ENCODE measurements around the gene SPO11. TPM values are rescaled to one million over a fixed set of nuclear protein-coding genes. Genes with fewer than 3 reads are reported as not detected.

The SPO11 gene
- total and polyA plus RNA-seq, 10 of the 15 experiments (the other 5 are each of a cell fraction or from before 2014, with no cell fraction given): not detected

DNA sequence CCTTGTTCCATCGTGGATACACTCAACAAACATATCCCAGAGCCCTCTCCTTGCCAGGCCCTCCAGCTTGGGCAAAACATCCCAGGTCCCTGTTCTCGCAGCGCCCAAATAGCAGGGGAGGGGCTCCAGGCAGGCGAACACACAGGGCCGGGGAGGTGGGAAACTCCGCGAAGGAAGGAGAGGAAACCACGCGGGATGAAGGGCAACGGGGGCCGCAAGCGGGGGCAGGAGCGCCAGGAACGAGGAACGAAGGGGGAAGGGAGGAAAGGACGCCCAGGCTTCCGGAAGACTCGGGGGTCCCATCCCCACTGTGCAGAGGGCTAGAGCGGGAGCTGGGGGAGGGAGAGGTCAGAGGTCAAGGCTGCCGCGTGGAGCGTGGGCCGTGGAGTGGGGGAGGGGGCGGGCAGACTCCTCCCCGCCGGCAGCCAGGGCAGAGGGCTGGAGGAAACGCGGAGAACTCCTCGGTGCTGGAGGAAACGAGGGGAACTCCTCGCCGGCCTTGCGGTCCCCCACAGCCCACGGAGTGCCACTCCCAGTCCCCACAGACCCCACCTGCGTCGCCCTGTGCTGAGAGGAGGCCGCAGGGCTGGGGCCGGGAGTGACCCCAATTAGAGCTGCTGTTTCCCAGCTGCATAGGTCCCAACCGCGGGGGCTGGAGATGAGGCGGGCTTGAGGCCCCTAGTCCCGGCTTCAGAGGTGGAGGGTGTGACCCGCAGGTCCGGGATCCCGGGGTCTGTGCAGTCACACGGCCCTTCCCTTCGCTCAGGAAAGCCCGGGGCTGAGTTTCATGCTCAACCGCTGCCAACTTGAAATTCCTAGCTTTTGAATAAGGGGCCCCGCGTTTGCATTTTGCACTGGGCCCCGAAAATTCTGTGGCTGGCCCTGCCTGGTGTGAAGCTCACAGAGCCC lies 60.3 kb downstream of the SPO11 start (continued):
- TF ChIP-seq EGR1 (IDR thresholded peaks at IDR 0.05; ENCODE audit: borderline replicate concordance in 1 of 2, low read depth in 2 of 2, low read length in 2 of 2): peak in 1 of 2 experiments; percentile 84; a peak in 2 of 3 replicates
- TF ChIP-seq SMARCA5 (IDR thresholded peaks at IDR 0.05): 0 out of 2 replicates have a peak, but pooled peaks have one; percentile 51
- TF ChIP-seq SRF (IDR thresholded peaks at IDR 0.05; ENCODE audit: low read depth in 2 of 2, low read length in 2 of 2): 0 out of 4 replicates have a peak, but pooled peaks of 1 of the 2 experiments have one; percentile 13
- TF ChIP-seq, protein P1, sequence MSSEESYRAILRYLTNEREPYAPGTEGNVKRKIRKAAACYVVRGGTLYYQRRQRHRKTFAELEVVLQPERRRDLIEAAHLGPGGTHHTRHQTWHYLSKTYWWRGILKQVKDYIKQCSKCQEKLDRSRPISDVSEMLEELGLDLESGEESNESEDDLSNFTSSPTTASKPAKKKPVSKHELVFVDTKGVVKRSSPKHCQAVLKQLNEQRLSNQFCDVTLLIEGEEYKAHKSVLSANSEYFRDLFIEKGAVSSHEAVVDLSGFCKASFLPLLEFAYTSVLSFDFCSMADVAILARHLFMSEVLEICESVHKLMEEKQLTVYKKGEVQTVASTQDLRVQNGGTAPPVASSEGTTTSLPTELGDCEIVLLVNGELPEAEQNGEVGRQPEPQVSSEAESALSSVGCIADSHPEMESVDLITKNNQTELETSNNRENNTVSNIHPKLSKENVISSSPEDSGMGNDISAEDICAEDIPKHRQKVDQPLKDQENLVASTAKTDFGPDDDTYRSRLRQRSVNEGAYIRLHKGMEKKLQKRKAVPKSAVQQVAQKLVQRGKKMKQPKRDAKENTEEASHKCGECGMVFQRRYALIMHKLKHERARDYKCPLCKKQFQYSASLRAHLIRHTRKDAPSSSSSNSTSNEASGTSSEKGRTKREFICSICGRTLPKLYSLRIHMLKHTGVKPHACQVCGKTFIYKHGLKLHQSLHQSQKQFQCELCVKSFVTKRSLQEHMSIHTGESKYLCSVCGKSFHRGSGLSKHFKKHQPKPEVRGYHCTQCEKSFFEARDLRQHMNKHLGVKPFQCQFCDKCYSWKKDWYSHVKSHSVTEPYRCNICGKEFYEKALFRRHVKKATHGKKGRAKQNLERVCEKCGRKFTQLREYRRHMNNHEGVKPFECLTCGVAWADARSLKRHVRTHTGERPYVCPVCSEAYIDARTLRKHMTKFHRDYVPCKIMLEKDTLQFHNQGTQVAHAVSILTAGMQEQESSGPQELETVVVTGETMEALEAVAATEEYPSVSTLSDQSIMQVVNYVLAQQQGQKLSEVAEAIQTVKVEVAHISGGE (CRISPR knock-in tag; IDR thresholded peaks at IDR 0.05): no peak
- TF ChIP-seq FOS (IDR thresholded peaks at IDR 0.05; ENCODE audit: borderline replicate concordance, extremely low read depth, insufficient read length): no peak
- TF ChIP-seq, protein P2, sequence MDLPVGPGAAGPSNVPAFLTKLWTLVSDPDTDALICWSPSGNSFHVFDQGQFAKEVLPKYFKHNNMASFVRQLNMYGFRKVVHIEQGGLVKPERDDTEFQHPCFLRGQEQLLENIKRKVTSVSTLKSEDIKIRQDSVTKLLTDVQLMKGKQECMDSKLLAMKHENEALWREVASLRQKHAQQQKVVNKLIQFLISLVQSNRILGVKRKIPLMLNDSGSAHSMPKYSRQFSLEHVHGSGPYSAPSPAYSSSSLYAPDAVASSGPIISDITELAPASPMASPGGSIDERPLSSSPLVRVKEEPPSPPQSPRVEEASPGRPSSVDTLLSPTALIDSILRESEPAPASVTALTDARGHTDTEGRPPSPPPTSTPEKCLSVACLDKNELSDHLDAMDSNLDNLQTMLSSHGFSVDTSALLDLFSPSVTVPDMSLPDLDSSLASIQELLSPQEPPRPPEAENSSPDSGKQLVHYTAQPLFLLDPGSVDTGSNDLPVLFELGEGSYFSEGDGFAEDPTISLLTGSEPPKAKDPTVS (IDR thresholded peaks at IDR 0.05; ENCODE audit: low read depth, low read length): no peak
- TF ChIP-seq, protein P3, sequence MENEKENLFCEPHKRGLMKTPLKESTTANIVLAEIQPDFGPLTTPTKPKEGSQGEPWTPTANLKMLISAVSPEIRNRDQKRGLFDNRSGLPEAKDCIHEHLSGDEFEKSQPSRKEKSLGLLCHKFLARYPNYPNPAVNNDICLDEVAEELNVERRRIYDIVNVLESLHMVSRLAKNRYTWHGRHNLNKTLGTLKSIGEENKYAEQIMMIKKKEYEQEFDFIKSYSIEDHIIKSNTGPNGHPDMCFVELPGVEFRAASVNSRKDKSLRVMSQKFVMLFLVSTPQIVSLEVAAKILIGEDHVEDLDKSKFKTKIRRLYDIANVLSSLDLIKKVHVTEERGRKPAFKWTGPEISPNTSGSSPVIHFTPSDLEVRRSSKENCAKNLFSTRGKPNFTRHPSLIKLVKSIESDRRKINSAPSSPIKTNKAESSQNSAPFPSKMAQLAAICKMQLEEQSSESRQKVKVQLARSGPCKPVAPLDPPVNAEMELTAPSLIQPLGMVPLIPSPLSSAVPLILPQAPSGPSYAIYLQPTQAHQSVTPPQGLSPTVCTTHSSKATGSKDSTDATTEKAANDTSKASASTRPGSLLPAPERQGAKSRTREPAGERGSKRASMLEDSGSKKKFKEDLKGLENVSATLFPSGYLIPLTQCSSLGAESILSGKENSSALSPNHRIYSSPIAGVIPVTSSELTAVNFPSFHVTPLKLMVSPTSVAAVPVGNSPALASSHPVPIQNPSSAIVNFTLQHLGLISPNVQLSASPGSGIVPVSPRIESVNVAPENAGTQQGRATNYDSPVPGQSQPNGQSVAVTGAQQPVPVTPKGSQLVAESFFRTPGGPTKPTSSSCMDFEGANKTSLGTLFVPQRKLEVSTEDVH (IDR thresholded peaks at IDR 0.05; ENCODE audit: low read depth, partially characterized antibody): no peak
- no peak for TF ChIP-seq GABPA (IDR thresholded peaks at IDR 0.05; ENCODE audit: low read depth)
- TF ChIP-seq KAT2A (conservative IDR thresholded peaks at IDR 0.05; ENCODE audit: control insufficient read depth, low read depth, low read length): no peak
- TF ChIP-seq WRNIP1 (IDR thresholded peaks at IDR 0.05; ENCODE audit: borderline replicate concordance, low read depth, low read length): no peak
- TF ChIP-seq, protein P4, sequence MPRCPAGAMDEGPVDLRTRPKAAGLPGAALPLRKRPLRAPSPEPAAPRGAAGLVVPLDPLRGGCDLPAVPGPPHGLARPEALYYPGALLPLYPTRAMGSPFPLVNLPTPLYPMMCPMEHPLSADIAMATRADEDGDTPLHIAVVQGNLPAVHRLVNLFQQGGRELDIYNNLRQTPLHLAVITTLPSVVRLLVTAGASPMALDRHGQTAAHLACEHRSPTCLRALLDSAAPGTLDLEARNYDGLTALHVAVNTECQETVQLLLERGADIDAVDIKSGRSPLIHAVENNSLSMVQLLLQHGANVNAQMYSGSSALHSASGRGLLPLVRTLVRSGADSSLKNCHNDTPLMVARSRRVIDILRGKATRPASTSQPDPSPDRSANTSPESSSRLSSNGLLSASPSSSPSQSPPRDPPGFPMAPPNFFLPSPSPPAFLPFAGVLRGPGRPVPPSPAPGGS (IDR thresholded peaks at IDR 0.05; ENCODE audit: borderline replicate concordance, insufficient read depth, low read depth, low read length, poor library complexity, severe bottlenecking): no peak
- TF ChIP-seq, protein P5, sequence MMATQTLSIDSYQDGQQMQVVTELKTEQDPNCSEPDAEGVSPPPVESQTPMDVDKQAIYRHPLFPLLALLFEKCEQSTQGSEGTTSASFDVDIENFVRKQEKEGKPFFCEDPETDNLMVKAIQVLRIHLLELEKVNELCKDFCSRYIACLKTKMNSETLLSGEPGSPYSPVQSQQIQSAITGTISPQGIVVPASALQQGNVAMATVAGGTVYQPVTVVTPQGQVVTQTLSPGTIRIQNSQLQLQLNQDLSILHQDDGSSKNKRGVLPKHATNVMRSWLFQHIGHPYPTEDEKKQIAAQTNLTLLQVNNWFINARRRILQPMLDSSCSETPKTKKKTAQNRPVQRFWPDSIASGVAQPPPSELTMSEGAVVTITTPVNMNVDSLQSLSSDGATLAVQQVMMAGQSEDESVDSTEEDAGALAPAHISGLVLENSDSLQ (IDR thresholded peaks at IDR 0.05): no peak; the same call in 1 of the 2 replicates
- TF ChIP-seq LARP7 (IDR thresholded peaks at IDR 0.05): no peak
- no peak for TF ChIP-seq BMI1 (IDR thresholded peaks at IDR 0.05; ENCODE audit: borderline replicate concordance)
- TF ChIP-seq BACH1 (IDR thresholded peaks at IDR 0.05; ENCODE audit: borderline replicate concordance): peak; percentile 81; the same call in 1 of the 2 replicates
- peak; percentile 76; the same call in 2 of the 3 replicates for TF ChIP-seq POU2F2 (IDR thresholded peaks at IDR 0.05; ENCODE audit: borderline replicate concordance, low read depth, low read length)
- peak; percentile 90 for TF ChIP-seq CHD2 (IDR thresholded peaks at IDR 0.05; ENCODE audit: borderline replicate concordance, low read depth, low read length)

All from GM12878 (cell line).